HPDE6-E6E7 (cell line): ENCODE data around the gene MYEOV.

Source experiments
- DNase-seq: peaks from one replicate; pipeline ENCODE4 v3.0.0; 2011; ENCODE audit warnings: missing footprints; ENCODE audit errors: extremely low spot score

The MYEOV gene

DNA sequence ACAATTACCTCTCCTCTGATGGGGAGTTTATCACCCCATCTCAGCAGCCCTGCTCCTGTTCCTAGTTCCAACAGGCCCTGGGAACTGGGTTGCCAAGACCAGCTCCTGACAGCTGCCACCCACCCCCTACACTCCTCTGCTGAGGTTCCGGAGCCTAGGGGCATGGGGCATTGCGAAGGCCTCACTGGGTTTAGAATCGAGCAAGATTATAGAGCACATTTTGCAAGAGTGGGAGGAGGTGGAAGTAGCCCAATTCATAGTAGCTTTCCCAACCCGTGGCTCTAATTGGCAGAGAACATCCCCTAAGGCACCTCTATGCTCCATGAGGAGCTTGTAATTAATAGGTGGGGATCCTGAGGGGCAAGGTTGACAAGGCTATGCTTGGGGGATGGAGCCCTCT, 23.0 kb downstream of the MYEOV start:
- no peak for DNase-seq

GRCh38 chr11:69317401-69318092, 23.6 kb downstream of the MYEOV start:
- DNase-seq: no peak

DNA sequence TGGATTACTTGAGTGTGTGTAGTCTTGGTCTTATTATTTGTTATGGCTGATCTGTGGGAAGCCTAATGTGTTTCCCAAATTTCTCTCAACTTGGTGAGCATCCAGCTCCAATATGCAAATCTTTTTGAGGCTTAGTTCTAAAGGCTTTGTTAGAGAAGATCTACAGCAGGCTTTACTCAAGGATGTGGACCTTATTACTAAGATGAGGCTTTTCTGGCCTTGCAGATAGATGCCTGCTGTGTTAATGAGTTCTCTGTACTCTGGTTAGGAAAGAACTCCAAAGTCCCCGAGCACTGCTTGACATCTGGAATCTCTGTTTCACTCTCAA, 24.1 kb downstream of the MYEOV start:
- DNase-seq: no peak

DNA sequence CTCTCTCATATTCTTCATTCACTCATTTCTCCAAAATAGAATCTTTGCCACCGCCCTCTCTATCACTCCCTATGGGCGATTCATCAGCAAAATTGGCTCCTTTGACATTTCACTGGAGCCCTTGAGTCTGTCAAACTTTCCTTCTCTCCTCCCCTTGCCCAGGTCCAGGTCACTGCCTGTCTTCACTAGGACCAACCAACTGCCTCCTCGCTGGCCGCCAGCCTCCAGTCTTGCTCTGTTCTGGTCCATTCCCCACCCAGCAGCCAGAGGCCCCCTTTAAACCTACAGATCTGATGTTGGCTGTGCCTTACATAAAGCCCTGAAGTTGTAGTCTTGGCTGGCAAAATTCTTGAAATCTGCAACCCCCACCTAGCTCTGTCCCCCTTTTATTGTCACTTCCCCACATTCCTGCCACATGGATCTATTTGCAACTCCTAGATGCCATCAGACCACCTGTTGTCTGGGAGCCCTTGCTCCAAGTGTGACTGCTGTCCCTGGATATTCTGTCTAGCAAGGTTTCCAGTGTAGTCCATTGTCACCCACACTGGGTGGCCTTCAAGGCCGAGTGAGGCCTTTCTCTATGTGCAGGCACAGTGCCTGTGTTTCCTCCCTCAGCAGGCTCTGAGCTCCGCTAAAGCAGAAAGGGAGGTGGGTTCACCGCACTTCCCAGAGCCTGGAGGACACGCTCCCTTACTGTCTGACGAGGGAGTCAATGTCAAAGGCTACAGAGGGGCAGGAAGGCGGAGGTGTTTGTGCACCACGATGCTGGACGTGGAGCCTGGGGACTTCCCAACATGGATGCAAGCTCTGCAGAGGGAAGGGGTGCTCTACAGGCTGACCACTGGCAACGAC, 25.5 kb downstream of the MYEOV start:
- DNase-seq: no peak

- no peak for DNase-seq
Measured at GRCh38 chr11:69320326-69320725, 26.4 kb downstream of the MYEOV start.

- DNase-seq: no peak
Measured at GRCh38 chr11:69320756-69321741, 27.1 kb downstream of the MYEOV start.

GRCh38 chr11:69321877-69322361, 28.0 kb downstream of the MYEOV start:
- no peak for DNase-seq

- no peak for DNase-seq
Measured at GRCh38 chr11:69325446-69325845, 31.5 kb downstream of the MYEOV start.

DNA sequence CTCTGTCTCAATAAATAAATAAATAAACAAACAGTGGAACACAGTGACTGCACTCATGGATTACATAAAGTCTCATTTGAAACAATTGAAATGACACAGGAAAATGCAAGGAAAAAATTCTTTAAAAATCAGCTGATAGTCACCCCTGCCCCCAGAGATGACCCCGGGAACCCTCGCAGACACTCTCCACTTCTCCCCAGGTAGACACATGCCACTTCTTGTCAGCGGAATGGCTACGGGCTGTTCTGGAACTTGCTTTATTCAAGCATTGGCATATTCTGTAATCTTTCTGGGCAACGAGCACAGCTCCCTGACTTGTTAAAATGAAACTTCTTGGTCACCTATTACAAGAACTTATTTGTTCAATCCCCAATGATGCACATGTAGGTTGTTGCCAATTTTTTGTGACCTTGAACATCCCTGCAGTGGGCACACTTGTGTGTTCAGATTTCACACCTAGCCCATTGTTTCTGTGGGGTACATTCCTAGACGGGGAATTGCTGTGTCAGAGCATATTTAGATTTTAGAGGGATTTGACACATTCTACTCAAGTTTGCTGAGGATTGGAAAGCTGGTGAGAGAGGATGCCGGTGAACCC, 32.8 kb downstream of the MYEOV start:
- DNase-seq: no peak

DNA sequence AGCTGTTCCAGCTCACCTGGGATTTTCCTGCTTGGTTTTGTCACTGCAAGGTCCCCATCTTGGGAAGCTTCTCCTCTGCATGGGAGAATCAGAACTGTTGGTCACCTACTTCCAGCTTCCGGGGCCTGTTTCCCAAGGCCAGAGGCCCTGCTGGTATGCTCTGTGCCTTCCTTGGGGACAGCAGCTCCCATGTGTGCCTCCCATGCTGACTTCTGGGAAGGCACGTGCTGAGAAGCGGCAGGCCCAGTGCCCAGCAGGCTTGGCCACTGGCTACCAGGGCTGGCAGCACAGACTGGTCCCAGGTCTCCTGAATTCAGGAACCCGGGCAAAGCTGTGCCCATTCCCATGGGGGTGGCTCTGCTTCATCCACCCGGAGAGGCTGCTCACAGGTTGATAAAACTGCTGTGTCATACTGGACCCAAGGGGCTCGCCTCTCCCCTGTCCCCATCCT, 33.8 kb downstream of the MYEOV start:
- DNase-seq: no peak

GRCh38 chr11:69328231-69328630, 34.3 kb downstream of the MYEOV start:
- no peak for DNase-seq

DNA sequence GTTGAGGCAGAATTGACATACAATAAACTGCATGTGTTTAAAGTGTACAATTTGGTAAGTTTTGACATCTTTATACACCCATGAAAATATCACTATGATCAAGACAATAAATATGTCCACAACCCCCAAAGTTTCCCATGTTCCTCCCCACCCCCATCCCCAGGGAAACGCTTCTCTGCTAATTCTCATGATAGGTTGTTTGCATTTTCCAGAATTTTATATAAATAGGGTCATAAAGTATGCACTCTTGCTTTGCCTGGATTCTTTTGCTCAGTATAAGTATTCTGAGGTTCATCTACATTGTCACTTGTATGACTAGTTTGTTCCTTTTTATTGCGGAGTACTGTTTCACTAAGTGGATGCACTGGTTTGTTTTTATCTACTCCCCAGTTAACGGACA, 35.6 kb downstream of the MYEOV start:
- DNase-seq: no peak

- DNase-seq: no peak
Measured at GRCh38 chr11:69330330-69330729, 36.4 kb downstream of the MYEOV start.

GRCh38 chr11:69333149-69333710, 39.3 kb downstream of the MYEOV start:
- no peak for DNase-seq

- DNase-seq: no peak
Measured at GRCh38 chr11:69333879-69334278, 39.9 kb downstream of the MYEOV start.

- DNase-seq: no peak
Measured at GRCh38 chr11:69335007-69335780, 41.2 kb downstream of the MYEOV start.

DNA sequence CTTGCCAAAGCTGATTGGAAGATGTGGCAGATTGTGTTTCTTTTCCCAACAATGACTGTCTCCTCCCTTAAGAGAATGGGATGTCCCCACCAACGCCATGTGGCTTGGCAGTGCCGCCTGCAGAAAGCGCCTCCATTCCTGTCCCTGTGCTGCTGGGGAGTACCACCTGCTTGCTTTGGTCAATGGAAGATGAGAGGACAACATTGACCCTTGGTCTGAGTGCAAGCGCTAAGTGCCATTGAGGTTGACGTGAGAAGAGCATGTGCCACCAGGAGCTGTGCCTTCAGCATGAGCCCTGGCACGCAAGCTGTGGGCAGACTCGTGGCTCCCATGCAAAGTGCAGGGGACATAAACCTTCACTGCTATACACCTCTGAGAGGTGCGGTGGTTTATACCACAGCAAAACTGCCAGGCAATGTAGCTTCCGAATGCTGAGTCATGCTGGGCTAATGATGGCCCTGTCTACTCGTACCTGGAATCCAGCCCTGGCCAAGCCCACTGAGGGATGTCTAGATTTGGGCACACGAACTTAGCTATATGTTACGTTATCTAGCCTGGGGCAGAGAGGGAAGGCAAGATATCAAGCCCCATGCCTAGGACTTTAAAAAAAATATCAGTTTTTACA, 41.9 kb downstream of the MYEOV start:
- no peak for DNase-seq

GRCh38 chr11:69337211-69337721, 43.3 kb downstream of the MYEOV start:
- no peak for DNase-seq

DNA sequence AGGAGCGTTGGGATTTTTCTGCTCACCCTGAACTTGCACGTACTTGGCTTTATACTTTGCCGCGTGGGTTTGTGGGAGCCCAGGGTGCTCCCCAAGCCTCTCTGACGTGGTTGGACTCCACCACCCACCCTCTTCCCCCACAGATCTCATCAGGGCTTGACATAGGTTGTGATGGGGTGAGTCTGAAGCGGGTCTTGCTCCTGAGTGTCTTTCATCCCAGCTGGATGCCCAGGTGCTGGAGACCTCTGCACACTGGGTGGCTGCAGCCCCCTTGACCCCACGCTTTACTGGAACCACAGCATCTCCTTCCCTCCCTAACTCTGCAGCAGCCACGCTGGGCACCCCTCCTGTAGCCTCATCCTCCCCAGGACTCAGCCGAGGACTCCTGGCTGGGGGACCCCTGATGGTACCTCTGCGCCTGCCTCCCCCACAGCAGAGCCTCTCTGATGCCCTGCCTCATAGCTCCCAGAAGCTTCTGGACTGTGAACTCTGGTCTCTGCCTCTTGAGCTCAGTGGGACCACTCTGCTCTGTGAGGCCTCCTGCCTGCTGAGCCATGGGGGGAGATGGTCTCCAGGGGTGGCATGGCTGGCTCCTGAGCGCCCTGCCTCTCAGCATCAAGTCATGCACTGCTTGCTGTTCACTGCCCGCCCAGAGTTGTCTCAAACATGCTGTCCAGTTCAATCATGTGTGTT, 45.2 kb downstream of the MYEOV start:
- no peak for DNase-seq
